H9 (cell line): ENCODE measurements around the gene SLC9A7. TPM values are rescaled to one million over a fixed set of nuclear protein-coding genes. Genes with fewer than 3 reads are reported as not detected.

Experiments used
- DNase-seq: peaks from one replicate; pipeline ENCODE4 v3.0.0-alpha.2; 2017
- H2AFZ ChIP-seq: one replicate; pipeline ENCODE4 v1.6.1; 2013; ENCODE audit warnings: mild to moderate bottlenecking, low read length, control low read depth, moderate library complexity
- H2AK5ac ChIP-seq: 2 replicates; pipeline ENCODE4 v1.6.1; 2013; ENCODE audit warnings: low read length, control low read depth, mixed read lengths; ENCODE audit not compliant: insufficient read length
- H2BK120ac ChIP-seq: one replicate; pipeline ENCODE4 v1.6.1; 2013; ENCODE audit warnings: low read depth, mild to moderate bottlenecking, low read length, control low read depth, inconsistent platforms; ENCODE audit not compliant: poor library complexity, severe bottlenecking
- H2BK12ac ChIP-seq: 2 replicates; pipeline ENCODE4 v1.6.1; 2013; ENCODE audit warnings: low read length, control low read depth, mixed read lengths, low read depth; ENCODE audit not compliant: insufficient read length
- H2BK15ac ChIP-seq: 2 replicates; pipeline ENCODE4 v1.6.1; 2013; ENCODE audit warnings: low read depth, low read length, control low read depth
- H2BK20ac ChIP-seq: one replicate; pipeline ENCODE4 v1.6.1; 2013; ENCODE audit warnings: low read depth, mild to moderate bottlenecking, low read length, control low read depth, inconsistent platforms; ENCODE audit not compliant: poor library complexity, severe bottlenecking
- H2BK5ac ChIP-seq: 2 replicates; pipeline ENCODE4 v1.6.1; 2013; ENCODE audit warnings: low read length, control low read depth, mixed read lengths; ENCODE audit not compliant: insufficient read length
- H3K14ac ChIP-seq: 2 replicates; pipeline ENCODE4 v1.6.1; 2013; ENCODE audit warnings: low read length, control low read depth; ENCODE audit not compliant: insufficient read depth
- H3K18ac ChIP-seq: 2 replicates; pipeline ENCODE4 v1.6.1; 2013; ENCODE audit warnings: low read depth, mild to moderate bottlenecking, mixed read lengths, low read length, control low read depth; ENCODE audit not compliant: insufficient read length
- H3K23ac ChIP-seq: 2 replicates; pipeline ENCODE4 v1.6.1; 2013; ENCODE audit warnings: low read length, control low read depth, mixed read lengths, low read depth; ENCODE audit not compliant: insufficient read length
- H3K23me2 ChIP-seq: 2 replicates; pipeline ENCODE4 v1.6.1; 2013; ENCODE audit warnings: low read depth, mild to moderate bottlenecking, mixed read lengths, low read length, control low read depth; ENCODE audit not compliant: insufficient read length, poor library complexity, severe bottlenecking
- H3K27ac ChIP-seq: 2 replicates; pipeline ENCODE4 v1.5.1; 2013; ENCODE audit warnings: low read length, control low read depth, mixed read lengths, low read depth; ENCODE audit not compliant: insufficient read length
- H3K27me3 ChIP-seq: 2 replicates; pipeline ENCODE4 v1.6.1; 2013; ENCODE audit warnings: low read length, control low read depth, inconsistent platforms; ENCODE audit not compliant: insufficient read depth
- H3K4ac ChIP-seq: 2 replicates; pipeline ENCODE4 v1.6.1; 2013; ENCODE audit warnings: low read depth, mild to moderate bottlenecking, control low read depth, inconsistent platforms, low read length, moderate library complexity
- H3K4me1 ChIP-seq: 2 replicates; pipeline ENCODE4 v1.6.1; 2013; ENCODE audit warnings: low read length, control low read depth, inconsistent platforms; ENCODE audit not compliant: insufficient read depth
- H3K4me2 ChIP-seq: 2 replicates; pipeline ENCODE4 v1.6.1; 2013; ENCODE audit warnings: low read length, control low read depth, mixed read lengths; ENCODE audit not compliant: insufficient read length, insufficient read depth
- H3K56ac ChIP-seq: 2 replicates; pipeline ENCODE4 v1.6.1; 2013; ENCODE audit warnings: low read depth, mild to moderate bottlenecking, mixed read lengths, low read length, control low read depth; ENCODE audit not compliant: insufficient read length
- H3K79me1 ChIP-seq: 2 replicates; pipeline ENCODE4 v1.6.1; 2013; ENCODE audit warnings: low read depth, mild to moderate bottlenecking, moderate library complexity, low read length, control low read depth, inconsistent platforms; ENCODE audit not compliant: insufficient read depth, poor library complexity, severe bottlenecking
- H3K79me2 ChIP-seq: 2 replicates; pipeline ENCODE4 v1.6.1; 2013; ENCODE audit warnings: low read length, control low read depth, inconsistent platforms; ENCODE audit not compliant: insufficient read depth
- H3K9ac ChIP-seq: 2 replicates; pipeline ENCODE4 v1.6.1; 2013; ENCODE audit warnings: low read length, control low read depth, mixed read lengths; ENCODE audit not compliant: insufficient read length; ENCODE audit errors: extremely low read depth
- H3K9me3 ChIP-seq: one replicate; pipeline ENCODE4 v1.6.1; 2013; ENCODE audit warnings: low read depth, low read length, inconsistent platforms; ENCODE audit not compliant: control insufficient read depth
- H3T11ph ChIP-seq: one replicate; pipeline ENCODE4 v1.6.1; 2013; ENCODE audit warnings: mild to moderate bottlenecking, low read length, control low read depth, inconsistent platforms
- H4K20me1 ChIP-seq: one replicate; pipeline ENCODE4 v1.6.1; 2013; ENCODE audit not compliant: control insufficient read depth, insufficient read length, insufficient read depth
- H4K5ac ChIP-seq: 2 replicates; pipeline ENCODE4 v1.6.1; 2013; ENCODE audit warnings: low read depth, mild to moderate bottlenecking, mixed read lengths, low read length, control low read depth; ENCODE audit not compliant: insufficient read length
- H4K8ac ChIP-seq: replicated peaks from 2 replicates; pipeline ENCODE4 v1.6.1; 2013; ENCODE audit warnings: low read length, control low read depth, mixed read lengths, low read depth; ENCODE audit not compliant: insufficient read length
- H4K91ac ChIP-seq: 2 replicates; pipeline ENCODE4 v1.6.1; 2013; ENCODE audit warnings: low read depth, mild to moderate bottlenecking, moderate library complexity, mixed read lengths, low read length, control low read depth; ENCODE audit not compliant: insufficient read length
- H3K27ac Mint-ChIP-seq, 3 experiments: 2 replicates in 2 of 3; 3 replicates in 1 of 3; pipeline ENCODE4 v1.8.0; 2020 to 2021; ENCODE audit warnings: mixed read lengths in 3 of 3, mild to moderate bottlenecking in 1 of 3, moderate library complexity in 1 of 3
- H3K27me3 Mint-ChIP-seq: 2 replicates; pipeline ENCODE4 v1.8.0; 2021; ENCODE audit warnings: low read depth, mild to moderate bottlenecking, moderate library complexity, mixed read lengths
- H3K36me3 Mint-ChIP-seq, 3 experiments: 2 replicates in 2 of 3; 3 replicates in 1 of 3; pipeline ENCODE4 v1.8.0; 2020 to 2021; ENCODE audit warnings: low read depth in 3 of 3, mixed read lengths in 3 of 3; ENCODE audit not compliant: insufficient read depth in 1 of 3
- H3K4me1 Mint-ChIP-seq, 2 experiments: 2 replicates each; pipeline ENCODE4 v1.8.0; 2020; ENCODE audit warnings: mixed read lengths in 2 of 2
- H3K4me3 Mint-ChIP-seq, 2 experiments: 2 replicates in 1 of 2; 3 replicates in 1 of 2; pipeline ENCODE4 v1.8.0; 2020 to 2021; ENCODE audit warnings: mild to moderate bottlenecking in 2 of 2, mixed read lengths in 2 of 2, moderate library complexity in 1 of 2
- H3K9me3 Mint-ChIP-seq, 2 experiments: 2 replicates in 1 of 2; 3 replicates in 1 of 2; pipeline ENCODE4 v1.8.0; 2020; ENCODE audit warnings: mild to moderate bottlenecking in 2 of 2, mixed read lengths in 2 of 2, moderate library complexity in 1 of 2
- CTCF ChIP-seq: fragments of 200-600 bp; sonication (generic); conservative IDR thresholded peaks from 3 replicates; pipeline ENCODE4 v1.8.0; 2021; ENCODE audit warnings: antibody characterized with exemption, mild to moderate bottlenecking
- WGBS: extraction: QIAGEN DNeasy Blood & Tissue Kit; methylation state at CpG from one replicate; pipeline ENCODE4 v1.1.7; 2013; ENCODE audit warnings: missing lambda C conversion rate, low lambda C conversion rate, mixed read lengths; ENCODE audit not compliant: insufficient read length; ENCODE audit errors: extremely low coverage; 5-methylcytosine and 5-hydroxymethylcytosine counted together
- total RNA-seq: library from RNA; stranded (reverse); gene quantifications from 2 replicates; pipeline ENCODE4 v1.2.1, GENCODE V29; 2021

The SLC9A7 gene
- total RNA-seq, 1 experiment from 2014 or later = 5.9 TPM

- Histone ChIP-seq H3K27me3 (no peaks in the 10 kb centered on the region), H3K9me3 (peaks cover 23% of the 10 kb centered on the region), H3K18ac (no peak overlapping the region), H3K4me1 (no peaks in the 10 kb centered on the region; the same call in 1 of the 2 replicates), H3K56ac (no peak overlapping the region), H3K4me2 (no peak overlapping the region), H3K14ac (no peak overlapping the region), H2BK120ac (no peak overlapping the region), H2BK20ac (no peak overlapping the region), H3K9ac (no peak overlapping the region), H4K20me1 (no peaks in the 10 kb centered on the region), H3K79me2 (no peaks in the 10 kb centered on the region), H2BK12ac (no peak overlapping the region), H3T11ph (no peak overlapping the region), H2AFZ (peak overlapping the region; percentile 45), H3K23me2 (no peaks in the 10 kb centered on the region), H2BK5ac (no peak overlapping the region), H3K23ac (no peak overlapping the region), H4K91ac (no peak overlapping the region), H2AK5ac (no peak overlapping the region), H2BK15ac (no peak overlapping the region), H3K27ac (no peak overlapping the region), H3K79me1 (no peaks in the 10 kb centered on the region), H4K5ac (no peak overlapping the region), H3K4ac (no peak overlapping the region), H4K8ac (no peak overlapping the region)
- Mint-ChIP-seq H3K9me3 (peaks cover 65 to 67% of the 10 kb centered on the region in 2 experiments), H3K4me1 (peaks cover 7 to 9% of the 10 kb centered on the region in 2 experiments), H3K27ac (peak overlapping the region in 2 of 3 experiments; percentile 42 to 61; a peak in 6 of 7 replicates), H3K4me3 (0 out of 5 replicates have a peak overlapping the region, but pooled peaks of 1 of the 2 experiments have one; percentile 3), H3K27me3 (no peaks in the 10 kb centered on the region), H3K36me3 (peaks cover 0 to 2% (median 0%) of the 10 kb centered on the region in 3 experiments; a peak in 1 of 7 replicates)
- WGBS = no CpG with 5 or more reads among the region's 7 CpGs
- DNase-seq = no peak
- TF ChIP-seq CTCF = no peak
Observed at GRCh38 chrX:46777971-46778810, 19.3 kb upstream of the SLC9A7 start.
